GM21528 (cell line): ENCODE data around the gene BRSK1.

ENCODE experiments used
- ATAC-seq: cut with Tn5 transposase; IDR thresholded peaks from one replicate; pipeline ENCODE4 v1.9.1; 2021; ENCODE audit warnings: mild to moderate bottlenecking, moderate library complexity; ENCODE audit not compliant: unreplicated experiment, low FRiP score

The BRSK1 gene

DNA sequence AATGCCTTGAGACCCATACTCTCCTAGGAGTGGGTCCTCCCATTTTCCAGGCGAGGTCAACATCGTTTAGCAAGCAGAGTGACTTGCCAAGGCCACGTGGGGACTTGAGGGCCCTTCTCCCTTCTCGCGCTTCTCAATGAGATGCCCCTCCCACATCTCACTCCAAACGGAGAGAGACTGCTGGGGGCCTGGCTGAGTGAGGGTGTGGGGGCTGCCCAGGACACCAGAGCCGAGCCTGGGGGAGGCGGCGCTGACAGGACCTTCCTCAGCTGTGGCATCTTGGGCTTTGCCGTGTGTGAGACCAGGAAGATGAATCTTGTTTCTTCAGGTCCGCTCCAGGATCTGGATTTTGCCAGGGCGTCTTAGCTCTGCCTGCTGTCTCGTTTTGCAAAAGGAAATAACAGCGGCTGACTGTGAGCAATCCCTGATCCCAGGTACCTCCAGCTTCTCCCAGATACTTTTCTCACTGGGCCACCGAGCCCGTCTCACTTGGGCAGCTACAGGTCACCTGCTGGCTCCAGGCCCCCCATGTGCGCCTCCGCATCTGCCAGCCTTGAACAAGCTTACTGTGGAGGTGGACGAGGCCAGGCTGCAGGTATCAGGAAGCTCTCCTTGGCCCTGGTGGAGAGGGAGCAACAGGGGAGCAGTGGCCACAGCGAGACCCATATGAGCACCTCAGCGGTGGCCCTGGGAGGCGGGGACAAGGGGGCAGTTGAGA is 64.7 kb downstream of the BRSK1 start:
- no peak for ATAC-seq

DNA sequence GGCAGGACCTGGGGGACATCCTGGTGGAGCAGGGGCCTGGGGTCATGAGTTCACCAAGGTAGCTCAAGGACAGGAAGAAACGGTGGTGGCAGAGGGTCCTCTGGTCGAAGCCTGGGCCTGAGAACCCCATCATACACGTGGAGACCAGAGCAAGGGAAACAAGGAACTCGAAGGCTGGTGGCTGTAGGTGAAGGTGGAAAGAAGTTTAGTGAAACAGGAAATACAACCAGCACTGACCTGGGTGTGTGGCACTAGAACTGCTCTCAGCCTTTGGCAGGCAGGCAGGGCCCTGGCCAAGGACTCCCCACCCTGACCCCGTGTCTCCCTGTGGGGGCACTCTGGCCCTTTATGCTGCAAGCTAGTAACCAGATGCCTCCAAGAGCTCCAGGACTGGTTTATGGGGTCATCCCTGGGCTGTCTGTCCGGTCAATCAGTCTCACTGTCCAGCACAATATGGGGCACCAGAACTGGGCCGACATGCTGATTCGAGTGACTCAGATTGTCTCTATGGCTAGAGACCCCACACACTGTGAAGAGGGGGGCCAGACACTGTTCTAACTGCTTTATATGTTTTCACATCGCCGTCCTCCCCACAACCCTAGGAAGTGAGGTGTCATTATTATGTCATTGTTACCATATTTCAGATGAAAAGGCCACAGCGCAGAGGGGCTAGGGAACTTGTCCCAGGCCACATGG is 67.0 kb downstream of the BRSK1 start:
- no peak for ATAC-seq

DNA sequence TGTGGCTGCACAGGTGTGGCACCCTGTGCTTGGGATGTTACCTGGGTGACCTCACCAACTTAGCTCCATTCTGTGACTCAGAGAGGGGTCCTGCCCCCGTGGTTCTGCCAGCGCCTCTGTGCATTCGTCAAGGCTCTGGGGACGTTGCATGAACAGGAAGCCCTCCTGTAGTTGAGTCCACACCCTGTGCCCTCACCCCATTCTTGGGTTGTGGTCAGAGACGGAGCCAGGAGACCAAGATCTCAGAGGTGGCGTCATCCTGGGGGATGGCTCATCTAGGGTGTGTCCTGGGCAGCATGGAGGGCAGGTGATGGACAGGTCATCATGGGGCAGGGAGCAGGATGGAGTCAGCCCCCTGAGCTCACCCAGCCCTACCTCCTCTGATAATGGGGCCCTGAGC is 68.2 kb downstream of the BRSK1 start:
- no peak for ATAC-seq

DNA sequence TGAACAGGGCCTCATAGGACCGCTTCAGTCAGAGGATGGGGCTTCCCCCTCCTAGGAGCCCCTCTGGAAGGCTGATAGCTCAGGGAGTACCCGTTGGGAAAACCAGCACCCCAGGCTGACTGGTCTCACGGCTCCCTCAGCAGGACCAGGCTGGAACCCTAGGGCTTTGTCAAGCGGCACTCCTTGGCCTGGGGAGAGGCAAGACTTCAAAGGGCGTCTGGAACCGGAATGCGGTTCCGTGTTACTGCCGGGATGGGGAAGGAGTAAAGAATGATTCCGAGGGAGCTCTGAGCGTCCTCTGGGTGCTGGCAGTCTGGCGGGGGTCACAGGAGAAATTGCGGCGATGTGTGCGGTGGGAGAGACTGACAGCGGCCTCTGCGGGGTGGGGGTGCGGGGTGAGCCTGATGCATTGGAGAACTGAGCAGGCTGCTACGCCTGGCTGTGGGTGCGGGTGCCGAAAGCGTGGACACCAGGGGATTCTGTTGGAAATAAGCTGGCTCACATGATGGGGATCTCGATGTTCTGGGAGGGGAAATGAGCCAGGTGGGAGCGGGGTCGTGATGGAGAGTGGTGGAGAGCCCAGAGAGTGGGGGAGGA is 68.8 kb downstream of the BRSK1 start:
- no peak for ATAC-seq

DNA sequence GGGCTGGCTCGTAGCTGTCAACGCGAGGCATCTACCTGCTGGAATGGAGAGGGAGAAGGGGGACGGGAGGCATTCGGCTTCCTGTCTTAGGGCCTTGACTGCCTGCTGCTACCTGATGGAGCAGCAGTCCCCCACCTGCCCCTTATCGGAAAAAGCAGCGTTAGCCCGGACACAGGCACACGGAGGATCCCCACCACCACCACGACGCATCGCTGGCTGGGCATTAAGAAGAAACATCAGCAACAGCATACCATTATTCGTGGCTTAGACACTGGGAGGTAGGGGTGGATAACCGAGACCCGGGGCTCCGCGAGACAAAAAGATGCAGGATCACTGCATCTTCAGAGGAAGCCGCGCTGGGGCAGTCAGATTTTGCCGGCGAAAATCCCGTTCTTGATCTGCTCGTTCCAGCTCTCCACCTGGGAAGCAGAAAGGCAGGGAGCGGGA is 69.6 kb downstream of the BRSK1 start:
- no peak for ATAC-seq

DNA sequence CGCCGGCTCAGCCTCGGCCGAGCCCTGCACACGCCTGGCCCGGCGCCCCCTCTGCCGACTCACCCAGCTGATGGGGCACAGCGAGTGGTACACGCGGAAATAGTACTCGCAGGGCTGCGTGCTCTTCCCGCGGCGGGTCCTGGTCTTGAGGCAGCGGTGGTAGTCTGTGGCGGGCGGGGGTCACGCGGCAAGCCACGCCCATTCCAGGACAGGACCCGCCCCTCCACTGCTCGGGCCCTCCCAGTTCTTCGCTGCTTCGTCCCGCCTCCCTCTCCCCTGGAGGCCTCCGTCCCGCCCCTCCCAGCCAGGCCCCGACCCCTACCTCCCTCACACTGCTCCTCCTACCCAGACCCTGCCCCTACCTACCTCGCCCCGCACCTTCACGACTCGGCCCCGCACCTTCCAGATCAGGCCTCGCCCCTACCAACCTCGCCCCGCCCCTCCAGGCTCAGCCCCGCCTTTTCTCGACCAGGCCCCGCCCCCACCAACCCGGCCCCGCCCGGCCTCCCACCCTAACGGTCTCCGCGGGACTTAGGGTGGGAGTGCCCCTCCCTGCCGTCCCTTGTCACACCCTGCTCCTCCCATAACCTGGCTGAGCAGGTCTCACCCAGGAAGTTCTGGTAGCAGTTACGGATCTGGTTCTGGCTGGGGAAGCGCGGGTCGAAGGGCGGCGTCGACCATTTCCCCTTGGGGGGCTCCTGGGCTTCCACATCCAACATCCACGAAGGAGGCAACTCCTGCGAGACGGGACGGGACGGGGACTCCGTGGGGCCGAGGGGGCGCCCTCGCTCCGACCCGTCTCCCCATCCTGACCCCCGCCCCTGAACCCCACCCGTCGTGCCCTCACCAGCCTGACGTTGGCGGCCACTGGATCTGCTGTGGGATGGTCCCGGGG is 70.3 kb downstream of the BRSK1 start:
- no peak for ATAC-seq

DNA sequence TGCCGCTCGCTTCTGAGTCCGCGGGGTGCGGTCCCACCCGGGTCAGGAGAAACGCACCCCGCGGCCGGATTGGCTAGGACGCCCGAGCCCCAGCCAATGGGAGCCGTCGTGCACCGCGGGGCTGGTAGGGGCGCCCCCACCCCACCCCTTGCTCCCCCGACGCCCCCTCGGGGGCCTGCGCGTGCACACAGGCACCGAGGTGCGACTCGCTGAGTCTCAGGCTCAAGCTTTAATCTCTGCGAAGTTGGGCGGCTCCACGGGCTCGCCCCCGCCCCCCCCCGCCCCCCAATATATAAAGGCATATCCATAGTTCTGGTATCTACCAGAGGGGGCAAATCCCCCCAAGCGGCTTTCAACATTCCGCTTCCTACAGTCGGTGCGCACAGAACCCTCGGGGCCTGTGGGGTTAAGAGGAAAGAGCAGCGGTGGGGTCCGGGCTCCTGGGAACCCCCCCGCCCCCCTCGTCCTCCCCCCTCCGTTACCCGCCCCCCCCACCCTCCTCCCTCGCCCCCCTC is 71.0 kb downstream of the BRSK1 start, which contains the start of gene COX6B2:
COX6B2 (minus strand) TSS at position 22 of the 515 bp plus-strand sequence. CDS start 198 bp downstream, outside the sequence.
- ATAC-seq, result no peak

DNA sequence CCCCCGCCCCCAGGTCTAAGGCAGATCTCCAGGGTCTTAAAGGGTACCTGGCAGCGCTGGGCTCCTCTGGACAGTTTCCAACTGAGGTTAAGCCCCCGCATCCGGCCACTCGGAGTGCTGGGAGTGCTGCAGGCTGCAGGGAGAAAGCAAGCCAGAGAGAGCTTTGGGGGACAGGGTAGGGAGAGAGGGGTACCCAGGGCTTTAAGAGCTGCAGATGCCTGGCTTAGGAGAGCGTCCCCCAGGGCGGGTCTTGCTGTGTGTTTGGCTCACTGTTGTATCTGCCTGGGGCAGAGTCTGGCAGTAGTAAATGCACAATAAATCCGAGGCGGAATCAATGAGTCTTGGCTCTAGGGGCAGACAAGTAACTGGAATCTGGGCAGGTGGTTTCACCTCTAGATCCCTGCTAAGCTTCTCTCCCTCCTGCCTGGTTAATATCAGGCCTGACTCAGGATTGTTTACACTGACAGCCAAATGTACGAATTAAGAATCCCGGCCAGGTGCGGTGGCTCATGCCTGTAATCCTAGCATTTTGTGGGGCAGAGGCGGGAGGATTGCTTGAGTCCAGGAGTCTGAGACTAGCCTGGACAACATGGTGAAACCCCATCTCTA is 71.5 kb downstream of the BRSK1 start:
- ATAC-seq, result no peak

DNA sequence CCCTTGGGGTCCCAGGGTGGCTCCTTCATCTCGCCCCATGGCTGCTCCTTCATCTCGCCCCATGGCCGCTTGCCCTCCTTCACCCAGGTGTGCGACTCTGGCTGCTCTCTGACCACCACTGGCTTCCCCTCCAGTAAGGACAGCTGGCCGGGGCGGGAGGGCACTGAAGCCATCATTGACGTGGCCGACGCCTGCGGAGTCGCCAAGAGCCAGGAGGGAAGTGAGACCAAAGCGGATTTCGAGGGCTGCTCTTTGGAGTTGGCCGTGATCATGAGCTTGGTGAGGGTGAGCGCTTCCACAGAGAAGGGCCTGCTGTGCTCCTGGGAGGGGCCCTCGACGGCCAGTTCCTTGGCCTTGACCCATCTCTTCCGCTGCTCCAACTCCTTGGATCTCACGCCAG is 74.7 kb downstream of the BRSK1 start:
- no peak for ATAC-seq

DNA sequence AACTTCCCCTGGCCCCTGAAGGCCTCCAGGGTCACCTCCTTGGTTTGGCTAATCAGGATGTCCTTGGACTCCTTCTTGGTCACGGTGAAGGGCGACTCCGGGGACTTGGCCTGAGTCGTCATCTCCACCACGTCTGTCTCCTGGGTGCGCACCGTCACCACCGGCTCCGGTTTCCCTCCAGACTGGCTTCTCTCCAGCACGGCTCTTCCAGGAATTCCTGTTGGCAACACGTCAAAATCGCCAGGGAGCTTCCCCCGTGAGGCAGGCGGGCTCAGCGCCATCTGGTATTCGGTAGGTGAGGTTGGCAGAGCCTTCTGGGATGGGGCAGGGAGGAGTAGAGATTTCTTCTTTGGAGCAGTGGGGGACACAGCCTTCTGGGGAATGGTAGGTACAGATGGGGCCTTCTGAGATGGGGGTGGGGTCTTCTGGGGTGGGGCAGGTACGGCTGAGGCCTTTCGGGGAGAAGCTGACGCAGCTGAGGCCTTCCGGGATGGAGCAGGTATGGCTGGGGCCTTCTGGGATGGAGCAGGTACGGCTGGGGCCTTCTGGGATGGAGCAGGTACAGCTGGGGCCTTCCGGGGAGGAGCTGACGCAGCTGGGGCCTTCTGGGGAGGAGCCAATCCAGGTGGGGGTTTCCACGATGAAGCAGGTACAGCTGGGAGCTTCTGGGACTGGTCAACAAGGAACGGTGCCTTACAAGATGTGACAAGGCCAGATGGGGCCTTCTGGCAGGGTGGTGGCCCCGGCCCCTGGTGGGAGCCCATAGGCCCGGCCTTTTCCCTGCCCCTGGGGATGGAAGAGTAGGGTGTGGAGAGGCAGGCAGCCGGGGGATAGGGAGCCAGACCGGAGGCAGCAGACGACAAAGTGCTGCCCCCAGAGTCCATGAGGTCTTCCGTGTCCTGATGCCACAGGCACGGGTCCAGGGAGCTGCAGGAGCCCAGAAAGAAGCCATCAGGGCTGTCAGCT is 75.4 kb downstream of the BRSK1 start:
- no peak for ATAC-seq

DNA sequence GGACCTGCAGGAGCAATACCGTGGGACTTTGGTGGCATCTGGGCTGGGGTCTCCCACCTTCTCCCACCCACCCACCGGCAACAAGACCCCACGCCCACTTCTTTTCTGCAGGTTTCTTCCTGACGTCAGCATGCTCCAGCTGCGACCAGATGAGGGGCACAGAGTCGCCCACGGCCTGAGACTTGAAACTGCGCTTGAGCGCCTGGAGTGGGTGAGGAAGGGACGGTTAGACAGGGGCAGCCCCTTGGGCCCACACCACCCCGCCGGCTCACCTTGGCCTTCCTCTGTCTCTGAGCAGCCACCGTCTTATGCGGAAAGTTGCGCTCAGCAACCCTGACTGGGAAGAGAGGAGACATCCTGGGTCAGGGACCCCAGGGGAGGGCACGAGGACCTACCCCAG is 77.1 kb downstream of the BRSK1 start:
- no peak for ATAC-seq
